ENCODE measurements around the gene CCDC85C.

CCDC85C gene

DNA sequence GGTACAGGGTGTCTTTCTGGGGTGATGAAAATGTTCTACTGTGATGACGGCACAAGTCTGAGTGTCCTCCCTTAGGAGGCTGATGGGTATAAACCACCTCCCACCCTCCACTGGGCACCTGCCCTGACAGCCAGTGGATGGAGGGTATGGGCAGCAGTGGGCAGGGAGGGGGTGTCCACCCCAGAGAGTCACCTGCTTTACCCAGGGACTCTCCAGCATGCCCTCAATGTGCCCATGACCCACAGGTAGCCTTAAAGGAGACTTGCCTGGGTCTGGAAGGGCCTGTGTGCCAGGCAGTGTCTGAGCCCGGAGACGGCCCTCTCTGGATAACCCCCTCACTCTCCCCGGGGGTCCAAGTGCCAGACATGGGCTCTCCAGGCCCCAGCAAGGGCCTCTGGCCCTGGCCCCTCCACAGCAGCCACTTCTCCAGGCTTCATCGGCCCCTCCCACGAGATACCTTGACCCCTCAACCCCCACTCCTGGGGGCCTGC, 84.0 kb downstream of the CCDC85C start:
- 0 out of 2 replicates have a peak overlapping the region, but pooled peaks have one; percentile 19 for H3K27ac ChIP-seq
- TF ChIP-seq, protein P1, sequence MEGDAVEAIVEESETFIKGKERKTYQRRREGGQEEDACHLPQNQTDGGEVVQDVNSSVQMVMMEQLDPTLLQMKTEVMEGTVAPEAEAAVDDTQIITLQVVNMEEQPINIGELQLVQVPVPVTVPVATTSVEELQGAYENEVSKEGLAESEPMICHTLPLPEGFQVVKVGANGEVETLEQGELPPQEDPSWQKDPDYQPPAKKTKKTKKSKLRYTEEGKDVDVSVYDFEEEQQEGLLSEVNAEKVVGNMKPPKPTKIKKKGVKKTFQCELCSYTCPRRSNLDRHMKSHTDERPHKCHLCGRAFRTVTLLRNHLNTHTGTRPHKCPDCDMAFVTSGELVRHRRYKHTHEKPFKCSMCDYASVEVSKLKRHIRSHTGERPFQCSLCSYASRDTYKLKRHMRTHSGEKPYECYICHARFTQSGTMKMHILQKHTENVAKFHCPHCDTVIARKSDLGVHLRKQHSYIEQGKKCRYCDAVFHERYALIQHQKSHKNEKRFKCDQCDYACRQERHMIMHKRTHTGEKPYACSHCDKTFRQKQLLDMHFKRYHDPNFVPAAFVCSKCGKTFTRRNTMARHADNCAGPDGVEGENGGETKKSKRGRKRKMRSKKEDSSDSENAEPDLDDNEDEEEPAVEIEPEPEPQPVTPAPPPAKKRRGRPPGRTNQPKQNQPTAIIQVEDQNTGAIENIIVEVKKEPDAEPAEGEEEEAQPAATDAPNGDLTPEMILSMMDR (conservative IDR thresholded peaks at IDR 0.05; ENCODE audit: low read depth) = no peak
- ChIA-PET CTCF (no interaction called here), POLR2A (ENCODE audit: low non-redundant PET) (no interaction called here)
- DNase-seq (ENCODE audit: low spot score) = no peak

DNA sequence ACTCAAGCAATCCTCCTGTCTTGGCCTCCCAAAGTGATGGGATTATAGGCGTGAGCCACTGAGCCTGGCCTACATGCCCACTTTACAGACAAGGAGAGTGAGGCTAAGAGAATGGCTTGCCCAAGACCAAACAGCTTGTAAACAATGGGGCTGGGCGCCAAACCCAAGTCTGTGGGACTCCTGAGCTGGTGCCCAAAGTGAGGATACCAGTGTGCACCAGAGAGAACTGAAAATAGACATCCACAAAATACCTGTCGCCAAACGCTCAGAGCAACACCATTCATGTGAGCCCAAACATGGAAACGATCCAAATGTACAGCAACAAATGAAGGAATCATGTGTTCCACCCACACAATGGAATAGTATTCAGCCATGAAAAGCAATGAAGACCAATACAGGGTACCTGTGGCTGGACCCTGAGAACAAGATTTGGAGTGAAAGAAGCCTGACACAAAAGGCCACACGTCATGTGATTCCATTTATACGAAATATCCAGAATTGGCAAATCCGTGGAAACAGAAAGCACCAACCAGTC, 84.6 kb downstream of the CCDC85C start:
- ChIA-PET POLR2A (ENCODE audit: low non-redundant PET) (no interaction called here), CTCF (interaction anchor here (0.7 kb wide), 1 partner anchor 104 kb away, joined by 3 read pairs; no protein-coding TSS in a partner anchor)

DNA sequence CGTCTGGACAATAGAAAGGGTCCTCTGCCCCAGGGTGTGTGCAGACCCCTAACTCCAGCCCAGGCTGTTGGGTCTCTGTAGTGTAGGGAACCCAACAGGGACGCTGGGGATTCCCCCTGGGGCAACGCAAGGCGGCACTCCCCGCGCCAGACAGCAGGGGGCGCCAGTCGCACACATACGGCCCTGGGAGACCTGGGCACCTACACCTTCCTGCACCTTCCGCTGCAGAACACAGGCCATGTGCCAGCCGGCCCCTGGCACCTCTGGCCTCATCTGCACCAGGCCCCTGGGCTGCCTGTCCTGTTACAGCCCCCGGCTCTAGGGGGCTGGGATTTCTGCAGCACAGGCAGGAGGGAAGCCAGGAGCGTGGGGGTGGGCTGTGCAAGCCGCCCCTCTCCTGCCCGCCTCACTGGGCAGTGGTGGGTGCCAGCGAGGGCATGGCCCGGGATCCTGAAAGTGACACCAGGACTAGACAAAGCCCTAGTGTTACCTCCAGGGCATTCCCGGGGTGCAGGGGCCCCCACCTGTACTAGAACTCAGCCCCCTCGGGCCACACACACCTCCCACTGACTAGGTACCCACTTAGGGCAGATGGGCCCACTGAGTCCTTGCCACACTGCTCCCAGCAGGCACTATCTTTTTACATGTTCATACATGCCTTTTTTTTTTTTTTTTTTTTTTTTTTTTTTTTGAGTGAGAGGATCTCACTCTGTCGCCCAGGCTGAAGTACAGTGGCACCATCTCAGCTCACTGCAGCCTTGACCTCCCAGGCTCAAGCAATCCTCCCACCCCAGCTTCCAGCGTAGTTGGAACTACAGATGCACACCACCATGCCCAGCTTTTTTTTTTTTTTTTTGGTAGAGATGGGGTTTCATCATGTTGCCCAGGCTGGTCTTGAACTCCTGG, 85.3 kb downstream of the CCDC85C start:
- ChIA-PET POLR2A (ENCODE audit: low non-redundant PET) (no interaction called here), CTCF (interaction anchor here (0.6 to 1.8 kb wide), 5 partner anchors 23 to 398 kb away, joined by 3 to 5 read pairs (median 3); no protein-coding TSS in a partner anchor)
- TF ChIP-seq, protein P1 (conservative IDR thresholded peaks at IDR 0.05; ENCODE audit: low read depth) = peak; percentile 94
- H3K27ac ChIP-seq = no peak overlapping the region
- peak; percentile 83 for DNase-seq (ENCODE audit: low spot score)

More for the DNA sequence above, 84.6 kb downstream of the CCDC85C start:
- TF ChIP-seq, protein P1 (conservative IDR thresholded peaks at IDR 0.05; ENCODE audit: low read depth) = no peak
- DNase-seq (ENCODE audit: low spot score) = no peak
- no peak overlapping the region for H3K27ac ChIP-seq

DNA sequence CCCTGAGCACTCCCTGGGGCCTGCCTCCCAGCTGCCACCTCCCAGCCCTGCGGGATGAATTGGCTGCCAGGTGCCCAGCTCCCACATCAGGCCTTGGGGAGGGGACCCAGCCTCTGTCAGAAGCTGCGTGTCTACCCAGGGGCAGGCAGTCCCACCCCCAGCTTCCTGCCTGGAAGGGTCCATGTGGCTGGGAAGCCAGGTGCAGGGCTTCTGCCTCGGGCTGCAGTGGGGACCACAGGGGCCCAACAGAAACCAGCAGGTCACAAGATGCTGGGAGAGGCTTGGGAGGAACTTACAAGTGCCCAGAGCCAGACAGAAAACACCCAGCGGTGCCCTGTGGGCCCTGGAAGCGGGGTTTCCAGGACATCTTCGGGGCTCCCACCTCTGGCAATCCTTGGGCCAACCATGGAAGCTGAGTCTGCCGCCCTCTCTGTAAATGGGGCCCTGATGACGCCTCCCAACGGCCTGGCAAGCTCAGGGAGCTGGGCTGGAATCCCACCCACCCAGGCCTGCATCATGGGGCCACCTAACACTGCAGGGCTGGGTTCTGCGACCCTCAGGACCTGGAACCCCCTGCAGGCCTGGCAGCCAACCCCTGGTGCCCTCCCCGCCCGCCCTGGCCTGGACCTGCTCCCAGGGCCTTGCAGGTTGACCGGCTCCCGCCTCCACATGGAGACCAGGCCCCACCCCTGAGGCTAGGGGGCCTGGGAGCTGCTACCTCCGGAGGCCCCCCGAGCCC, 86.2 kb downstream of the CCDC85C start:
- TF ChIP-seq, protein P1 (conservative IDR thresholded peaks at IDR 0.05; ENCODE audit: low read depth) = no peak
- DNase-seq (ENCODE audit: low spot score) = no peak
- ChIA-PET POLR2A (ENCODE audit: low non-redundant PET) (no interaction called here), CTCF (interaction anchor here (0.6 to 1.8 kb wide), 8 partner anchors 21 to 399 kb away, joined by 3 to 5 read pairs (median 3); no protein-coding TSS in a partner anchor)
- peak overlapping the region; percentile 21 for H3K27ac ChIP-seq

DNA sequence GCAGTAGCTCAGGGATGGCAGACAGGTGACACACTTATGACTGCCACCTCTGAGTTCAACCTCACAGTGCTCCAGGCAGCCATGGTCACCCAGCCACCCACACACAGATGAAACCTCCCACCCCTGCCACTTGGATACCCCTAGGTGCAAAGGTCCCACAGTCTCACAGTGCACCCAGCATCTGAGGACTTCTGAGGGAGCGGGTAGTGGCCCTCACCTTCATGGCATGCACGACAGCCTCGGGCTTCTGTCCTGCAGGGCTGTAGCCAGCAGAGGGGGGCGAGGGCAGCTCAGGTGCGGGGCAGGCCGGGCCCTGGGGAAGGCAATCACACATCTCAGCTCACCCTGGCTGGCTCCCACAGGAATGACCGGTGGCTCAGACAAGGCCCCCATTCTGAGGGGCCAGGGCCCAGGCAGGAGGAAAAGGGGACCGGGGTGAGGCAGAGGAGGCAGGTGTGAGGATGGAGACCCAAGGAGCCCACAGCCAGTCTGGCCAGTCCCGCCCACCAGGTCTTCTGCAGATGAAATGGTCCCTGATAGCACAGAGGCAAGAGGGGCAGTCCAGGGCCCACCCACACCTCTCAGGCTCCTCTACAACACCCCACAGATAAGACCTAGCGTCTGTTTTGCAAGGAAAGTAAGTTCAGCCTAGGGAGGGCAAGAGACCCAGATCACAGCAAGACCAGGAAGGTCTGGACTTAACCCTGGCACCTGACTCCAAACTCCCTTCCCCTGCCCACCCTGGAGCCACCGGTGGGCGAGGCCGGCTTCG, 87.0 kb downstream of the CCDC85C start:
- ChIA-PET POLR2A (ENCODE audit: low non-redundant PET) (no interaction called here), CTCF (interaction anchor here (0.8 to 1.8 kb wide), 4 partner anchors 22 to 166 kb away, joined by 3 to 5 read pairs (median 3); no protein-coding TSS in a partner anchor)
- H3K27ac ChIP-seq = peak overlapping the region; percentile 21; the same call in 1 of the 2 replicates
- DNase-seq (ENCODE audit: low spot score) = no peak
- TF ChIP-seq, protein P1 (conservative IDR thresholded peaks at IDR 0.05; ENCODE audit: low read depth) = no peak

Measured in RWPE1 (cell line).